BE2C (cell line): Measurements from ENCODE around the gene RNASE1.

ENCODE experiments used
- DNase-seq: peaks from one replicate; pipeline ENCODE4 v3.0.0-alpha.2; 2020
- H3K27me3 ChIP-seq: fragments of 250-450 bp; sonication (Bioruptor Pico); 2 replicates; pipeline ENCODE4 v1.5.1; 2020; ENCODE audit warnings: mild to moderate bottlenecking
- H3K36me3 ChIP-seq: fragments of 250-450 bp; sonication (Bioruptor Pico); 2 replicates; pipeline ENCODE4 v1.5.1; 2020; ENCODE audit warnings: mild to moderate bottlenecking
- H3K4me1 ChIP-seq: fragments of 250-450 bp; sonication (Bioruptor Pico); 2 replicates; pipeline ENCODE4 v1.5.1; 2020
- H3K4me3 ChIP-seq: 2 replicates; pipeline ENCODE4 v1.5.1; 2011; ENCODE audit warnings: low read depth, low read length
- H3K9me3 ChIP-seq: fragments of 250-450 bp; sonication (Bioruptor Pico); 2 replicates; pipeline ENCODE4 v1.5.1; 2020
- CTCF ChIP-seq: IDR thresholded peaks from 2 replicates; pipeline ENCODE4 v1.5.1; 2012; ENCODE audit warnings: mild to moderate bottlenecking, low read depth, low read length

Gene RNASE1

GRCh38 chr14:20809917-20810316, 7.3 kb upstream of the RNASE1 start:
- Histone ChIP-seq H3K4me3 (no peak overlapping the region), H3K9me3 (no peaks in the 10 kb centered on the region), H3K27me3 (peaks cover 40% of the 10 kb centered on the region), H3K36me3 (no peaks in the 10 kb centered on the region), H3K4me1 (no peaks in the 10 kb centered on the region)
- no peak for DNase-seq
- TF ChIP-seq CTCF, result no peak

- no peaks in the 10 kb centered on the region for H3K4me1 ChIP-seq
- H3K4me3 ChIP-seq, result no peak overlapping the region
Observed at GRCh38 chr14:20808162-20808483, 5.5 kb upstream of the RNASE1 start.

GRCh38 chr14:20807304-20808161, 4.9 kb upstream of the RNASE1 start:
- Histone ChIP-seq H3K36me3 (no peaks in the 10 kb centered on the region), H3K4me1 (no peaks in the 10 kb centered on the region), H3K27me3 (peaks cover 53% of the 10 kb centered on the region), H3K4me3 (no peak overlapping the region), H3K9me3 (no peaks in the 10 kb centered on the region)
- no peak for DNase-seq
- TF ChIP-seq CTCF, result no peak

More at GRCh38 chr14:20808162-20808483, 5.5 kb upstream of the RNASE1 start:
- no peak for DNase-seq
- TF ChIP-seq CTCF, result no peak
- Histone ChIP-seq H3K36me3 (no peaks in the 10 kb centered on the region), H3K27me3 (peaks cover 48% of the 10 kb centered on the region), H3K9me3 (no peaks in the 10 kb centered on the region)

- DNase-seq, result no peak
- no peak overlapping the region for H3K4me3 ChIP-seq
- TF ChIP-seq CTCF, result no peak
- H3K4me1 ChIP-seq, result no peaks in the 10 kb centered on the region
- no peaks in the 10 kb centered on the region for H3K9me3 ChIP-seq
- H3K27me3 ChIP-seq, result peaks cover 69% of the 10 kb centered on the region
- H3K36me3 ChIP-seq, result no peaks in the 10 kb centered on the region
Observed at GRCh38 chr14:20805485-20805884, 2.8 kb upstream of the RNASE1 start.

- H3K4me3 ChIP-seq, result no peak overlapping the region
- no peaks in the 10 kb centered on the region for H3K9me3 ChIP-seq
- no peaks in the 10 kb centered on the region for H3K36me3 ChIP-seq
- DNase-seq, result no peak
- no peak for TF ChIP-seq CTCF
- H3K4me1 ChIP-seq, result no peaks in the 10 kb centered on the region
- H3K27me3 ChIP-seq, result peaks cover 72% of the 10 kb centered on the region
Observed at GRCh38 chr14:20803223-20803622, 579 bp upstream of the RNASE1 start.

- no peaks in the 10 kb centered on the region for H3K9me3 ChIP-seq
- H3K4me1 ChIP-seq, result no peaks in the 10 kb centered on the region
- no peak for TF ChIP-seq CTCF
- H3K36me3 ChIP-seq, result no peaks in the 10 kb centered on the region
- H3K4me3 ChIP-seq, result no peak overlapping the region
- DNase-seq, result no peak
- H3K27me3 ChIP-seq, result peaks cover 69% of the 10 kb centered on the region
Observed at GRCh38 chr14:20801726-20802125, 918 bp downstream of the RNASE1 start.
